HG02885 (cell line): ENCODE measurements around the gene DISC1.
"Not testable (repeated sequence)": the region's sequence is repeated elsewhere in the genome, so short reads cannot be mapped to it uniquely, and the experiment has no call there.

ENCODE experiments used
- ATAC-seq: cut with Tn5 transposase; IDR thresholded peaks from one replicate; pipeline ENCODE4 v1.9.1; 2021; ENCODE audit warnings: mild to moderate bottlenecking; ENCODE audit not compliant: unreplicated experiment, poor library complexity

DISC1 gene

GRCh38 chr1:231867607-231868006, 241.0 kb downstream of the DISC1 start:
- ATAC-seq: no peak

GRCh38 chr1:231869364-231869763, 242.8 kb downstream of the DISC1 start:
- ATAC-seq: no peak

GRCh38 chr1:231871471-231871870, 244.9 kb downstream of the DISC1 start:
- no peak for ATAC-seq

- no peak for ATAC-seq
Observed at GRCh38 chr1:231871878-231872277, 245.3 kb downstream of the DISC1 start.

GRCh38 chr1:231872461-231872910, 245.9 kb downstream of the DISC1 start:
- ATAC-seq: no peak

- ATAC-seq: no peak
Observed at GRCh38 chr1:231878737-231879136, 252.1 kb downstream of the DISC1 start.

- no peak for ATAC-seq
Observed at GRCh38 chr1:231879296-231879695, 252.7 kb downstream of the DISC1 start.

- ATAC-seq: no peak
Observed at GRCh38 chr1:231882333-231882732, 255.7 kb downstream of the DISC1 start.

GRCh38 chr1:231882790-231883189, 256.2 kb downstream of the DISC1 start:
- ATAC-seq: no peak

- no peak for ATAC-seq
Observed at GRCh38 chr1:231883382-231883781, 256.8 kb downstream of the DISC1 start.

GRCh38 chr1:231885209-231885854, 258.7 kb downstream of the DISC1 start:
- no peak for ATAC-seq

GRCh38 chr1:231887166-231887565, 260.6 kb downstream of the DISC1 start:
- no peak for ATAC-seq

- no peak for ATAC-seq
Observed at GRCh38 chr1:231887866-231888265, 261.3 kb downstream of the DISC1 start.

GRCh38 chr1:231890791-231891190, 264.2 kb downstream of the DISC1 start:
- no peak for ATAC-seq

- no peak for ATAC-seq
Observed at GRCh38 chr1:231893400-231894102, 267.0 kb downstream of the DISC1 start.

- no peak for ATAC-seq
Observed at GRCh38 chr1:231896806-231897205, 270.2 kb downstream of the DISC1 start.

- ATAC-seq: no peak
Observed at GRCh38 chr1:231899046-231899445, 272.5 kb downstream of the DISC1 start.

- no peak for ATAC-seq
Observed at GRCh38 chr1:231899713-231900435, 273.3 kb downstream of the DISC1 start.

GRCh38 chr1:231903586-231904081, 277.0 kb downstream of the DISC1 start:
- no peak for ATAC-seq

- ATAC-seq: not testable (repeated sequence)
Observed at GRCh38 chr1:231907310-231907709, 280.7 kb downstream of the DISC1 start.

GRCh38 chr1:231913493-231913892, 286.9 kb downstream of the DISC1 start:
- no peak for ATAC-seq
